HG03575 (cell line): ENCODE measurements around the gene REC114.
"Not testable (repeated sequence)": the region's sequence is repeated elsewhere in the genome, so short reads cannot be mapped to it uniquely, and the experiment has no call there.

ENCODE experiments used
- ATAC-seq: cut with Tn5 transposase; IDR thresholded peaks from one replicate; pipeline ENCODE4 v1.9.1; 2021; ENCODE audit not compliant: unreplicated experiment, insufficient number of reproducible peaks, low FRiP score; ENCODE audit errors: extremely low read depth

The REC114 gene

GRCh38 chr15:73518180-73518862 lies 75.4 kb downstream of the REC114 start:
- no peak for ATAC-seq

DNA sequence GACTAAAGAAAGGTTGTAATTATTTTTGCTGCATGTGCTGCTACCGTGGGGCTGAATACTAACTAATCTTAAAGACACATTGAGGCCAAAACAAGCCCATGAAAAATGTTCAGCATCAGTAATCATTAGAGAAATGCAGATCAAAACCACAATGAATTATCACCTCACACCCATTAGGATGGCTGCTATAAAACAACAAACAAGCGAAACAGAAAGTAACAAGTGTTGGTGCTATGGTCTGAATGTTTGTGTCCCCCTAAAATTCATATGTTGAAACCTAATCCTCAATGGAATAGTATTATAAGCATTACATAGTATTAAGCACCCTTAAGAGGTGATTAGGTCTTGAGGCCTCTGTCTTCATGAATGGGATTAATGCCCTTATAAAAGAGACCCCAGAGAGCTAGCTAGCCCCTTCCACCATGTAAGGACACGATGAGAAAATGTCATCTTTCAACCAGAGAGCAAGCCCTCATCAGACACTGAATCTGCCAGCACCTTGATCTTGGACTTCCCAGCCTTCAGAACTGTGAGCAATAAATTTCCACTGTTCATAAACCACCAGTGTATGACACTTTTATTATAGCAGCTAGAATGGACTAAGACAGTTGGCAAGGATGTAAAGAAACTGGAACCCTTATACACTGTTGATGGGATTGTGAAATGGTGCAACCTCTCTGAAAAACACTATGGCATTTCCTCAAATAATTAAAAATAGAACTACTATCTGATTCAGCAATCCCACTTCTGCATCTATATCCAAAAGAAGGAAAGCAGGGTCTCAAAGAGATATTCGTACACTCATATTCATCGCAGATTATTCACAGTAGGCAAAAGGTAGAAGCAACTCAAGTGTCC lies 76.1 kb downstream of the REC114 start:
- ATAC-seq = no peak

DNA sequence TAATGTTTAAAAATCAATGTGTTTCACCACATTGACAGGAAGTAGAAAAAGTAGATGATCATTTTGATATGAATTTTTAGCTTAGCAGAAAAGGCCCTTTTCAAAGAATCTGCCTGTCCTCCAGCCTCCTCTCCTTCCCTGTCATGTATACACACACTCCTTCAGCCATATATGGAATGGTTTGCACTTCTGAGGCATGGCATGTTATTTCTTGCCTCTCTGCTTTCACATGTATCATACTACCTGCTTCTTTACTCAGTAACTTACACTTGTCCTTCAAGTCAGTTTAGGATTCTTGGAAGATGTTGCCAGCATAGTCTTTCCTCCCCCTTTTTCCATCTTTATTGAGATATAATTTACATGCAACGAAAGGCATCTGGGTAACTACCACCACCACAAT lies 79.0 kb downstream of the REC114 start:
- no peak for ATAC-seq

GRCh38 chr15:73524919-73525318 lies 82.0 kb downstream of the REC114 start:
- no peak for ATAC-seq

GRCh38 chr15:73527598-73527997 lies 84.6 kb downstream of the REC114 start:
- no peak for ATAC-seq

DNA sequence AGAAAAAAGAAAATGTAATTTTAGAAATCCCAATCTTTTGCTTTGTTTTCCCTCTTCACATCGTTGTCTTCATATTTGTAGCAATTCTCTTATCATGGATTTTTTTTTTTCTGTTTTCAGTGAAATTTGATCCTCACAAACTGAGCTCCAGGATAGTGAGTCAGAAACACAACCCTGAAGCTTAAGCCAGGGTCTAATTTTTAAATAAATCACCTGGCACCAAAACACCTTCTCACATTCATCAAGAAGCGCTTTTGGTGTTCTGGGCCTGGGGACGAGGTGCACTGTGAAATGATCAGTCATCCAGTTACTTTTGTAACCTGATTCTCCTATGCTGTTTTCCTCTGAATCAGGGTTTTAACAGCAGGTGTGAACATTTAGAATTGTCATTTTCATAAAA lies 87.7 kb downstream of the REC114 start:
- no peak for ATAC-seq

GRCh38 chr15:73538123-73538522 lies 95.2 kb downstream of the REC114 start:
- ATAC-seq = no peak

DNA sequence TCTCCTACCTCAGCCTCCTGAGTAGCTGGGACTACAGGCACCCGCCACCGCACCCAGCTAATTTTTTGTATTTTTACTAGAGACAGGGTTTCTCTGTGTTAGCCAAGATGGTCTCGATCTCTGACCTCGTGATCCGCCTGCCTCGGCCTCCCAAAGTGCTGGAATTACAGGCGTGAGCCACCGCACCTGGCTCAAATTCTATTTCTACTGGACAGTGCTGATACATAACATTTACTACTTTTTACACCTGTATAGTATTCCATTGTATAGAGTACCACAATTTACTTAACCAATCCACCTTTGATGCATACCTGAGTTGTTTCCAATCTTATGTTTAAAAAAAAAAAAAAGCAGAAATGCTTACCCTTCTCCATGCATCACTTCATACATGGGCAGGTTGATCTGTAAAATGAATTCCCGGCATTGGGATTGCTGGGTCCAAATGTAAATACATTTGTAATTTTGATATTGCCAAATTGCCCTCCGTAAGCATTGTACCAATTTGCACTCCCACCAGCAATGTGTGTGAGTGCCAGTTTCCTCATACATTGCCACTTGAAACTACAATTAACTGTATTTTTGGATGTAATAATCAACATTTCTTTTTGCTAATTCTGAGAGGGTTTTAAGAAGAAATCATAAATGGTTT lies 95.7 kb downstream of the REC114 start:
- no peak for ATAC-seq

- ATAC-seq = no peak
These were observed 96.5 kb downstream of the REC114 start for GRCh38 chr15:73539212-73540128.

DNA sequence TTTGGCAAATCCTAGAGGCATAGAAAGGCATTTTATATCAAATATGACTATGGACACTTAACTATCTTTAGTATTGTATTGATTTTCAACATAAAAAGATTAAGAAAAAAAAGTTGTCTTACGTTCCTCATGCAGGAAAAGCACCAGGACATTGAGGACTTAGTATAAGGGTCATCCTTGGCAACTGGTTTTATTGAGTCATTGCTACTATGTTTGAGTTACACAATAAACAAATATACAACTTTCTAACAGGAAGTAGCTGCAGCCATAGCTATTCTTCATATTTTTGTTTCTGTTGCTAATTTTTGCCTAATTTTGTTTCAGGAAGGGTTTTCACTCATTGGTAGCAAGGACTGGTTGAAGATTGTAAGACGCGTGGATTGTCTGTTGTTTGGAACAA lies 97.2 kb downstream of the REC114 start:
- no peak for ATAC-seq

- no peak for ATAC-seq
These were observed 98.5 kb downstream of the REC114 start for GRCh38 chr15:73541479-73541878.

DNA sequence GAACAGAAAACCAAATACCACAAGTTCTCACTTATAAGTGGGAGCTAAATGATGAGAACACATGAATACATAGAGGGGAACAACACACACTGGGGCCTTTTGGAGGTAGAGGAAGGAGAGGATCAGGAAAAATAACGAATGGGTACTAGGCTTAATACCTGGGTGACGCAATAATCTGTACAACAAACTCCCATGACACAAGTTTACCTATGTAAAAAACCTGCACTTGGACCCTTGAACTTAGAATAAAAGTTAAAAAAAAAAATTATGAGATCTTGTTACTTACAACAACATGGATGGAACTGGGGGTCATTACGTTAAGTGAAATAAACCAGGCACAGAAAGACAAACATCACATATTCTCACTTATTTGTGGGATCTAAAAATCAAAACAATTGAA lies 106.0 kb downstream of the REC114 start:
- not testable (repeated sequence) for ATAC-seq

DNA sequence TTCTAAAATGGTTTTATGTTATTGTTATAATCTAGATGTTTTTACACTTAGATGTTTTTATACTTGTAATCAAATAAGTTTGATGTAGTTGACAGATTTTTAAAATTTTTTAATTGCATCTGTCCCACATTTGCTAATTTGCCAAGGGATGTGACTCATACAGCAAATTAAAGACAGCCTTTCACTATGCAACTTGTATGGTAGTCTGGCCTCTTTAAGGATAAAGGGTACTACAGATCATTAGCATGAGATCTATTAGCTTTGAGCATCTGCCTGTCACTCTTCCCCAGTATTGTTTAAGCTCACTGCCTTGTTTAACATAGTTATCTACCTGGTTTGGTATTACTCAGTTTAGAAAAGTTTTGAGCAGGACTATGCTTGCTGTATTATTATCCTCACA lies 107.2 kb downstream of the REC114 start:
- ATAC-seq = no peak

DNA sequence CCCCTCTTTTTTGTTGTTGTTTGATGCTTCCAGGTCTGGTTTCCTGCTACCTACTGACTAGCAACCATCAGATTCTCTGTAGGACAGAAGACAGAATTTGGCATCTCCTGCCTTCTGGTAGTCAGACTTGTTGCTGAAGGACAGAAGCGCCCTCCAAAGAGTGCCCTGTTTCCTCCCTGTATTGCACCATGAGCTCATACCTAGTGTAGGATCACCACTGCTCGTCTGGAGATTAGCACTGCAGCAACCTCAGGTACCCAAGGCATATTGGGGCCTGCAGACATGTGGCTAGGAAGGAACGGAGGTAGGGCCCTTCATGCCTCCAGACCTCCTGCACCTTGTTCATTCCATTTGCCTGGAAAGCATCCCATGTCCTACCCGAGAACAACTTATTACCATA lies 112.1 kb downstream of the REC114 start:
- no peak for ATAC-seq

DNA sequence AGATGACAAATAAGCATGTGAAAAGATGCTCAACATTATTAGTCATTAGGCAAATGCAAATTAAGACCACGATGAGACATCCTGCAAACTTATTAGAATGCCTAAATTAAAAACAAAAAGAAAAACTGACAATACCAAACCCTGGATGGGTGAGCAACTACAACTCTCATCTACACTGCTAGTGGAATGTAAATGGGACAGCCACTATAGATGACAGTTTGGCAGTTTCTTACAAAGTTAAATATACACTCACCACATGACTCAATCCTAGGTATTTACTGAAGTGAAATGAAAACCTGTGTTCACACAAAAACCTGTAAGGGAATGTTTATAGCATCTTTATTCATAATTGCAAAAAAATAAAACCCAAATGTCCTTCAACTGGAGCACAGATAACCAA lies 115.6 kb downstream of the REC114 start:
- ATAC-seq = no peak

GRCh38 chr15:73560501-73561117 lies 117.6 kb downstream of the REC114 start:
- ATAC-seq = no peak

DNA sequence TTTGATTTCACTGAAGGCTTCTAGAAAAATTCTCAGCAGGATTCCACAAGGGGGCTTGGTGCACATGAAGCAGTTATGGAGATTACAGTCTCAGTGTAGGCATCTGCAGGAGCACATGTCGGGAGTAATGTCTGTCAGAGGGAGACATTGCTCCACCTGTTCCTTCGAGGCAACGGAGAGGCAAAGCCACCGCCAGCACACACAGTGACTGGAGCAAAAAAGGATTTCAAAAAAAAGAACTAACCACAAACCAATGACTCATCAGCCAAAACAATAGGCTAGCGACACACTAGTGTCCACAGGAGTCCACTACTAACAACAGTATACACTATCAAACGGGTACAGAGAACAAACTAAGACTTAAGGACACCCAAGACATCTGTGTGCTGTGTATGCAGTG lies 121.3 kb downstream of the REC114 start:
- no peak for ATAC-seq

- ATAC-seq = no peak
These were observed 124.1 kb downstream of the REC114 start for GRCh38 chr15:73567020-73567419.
